Ovary (tissue), 9 donors: Measurements from ENCODE around the gene RCCD1. TPM values are rescaled to one million over a fixed set of nuclear protein-coding genes. Genes with fewer than 3 reads are reported as not detected.

Source experiments
- DNase-seq, 5 donors: peaks; one replicate each; pipeline ENCODE4 v3.0.0-alpha.2; 2019 to 2020
- H3K27ac ChIP-seq, 2 donors: fragments of 200-600 bp; one replicate each; pipeline versions ENCODE4 v1.5.1 to v1.8.0; 2019 to 2022
- H3K27me3 ChIP-seq: fragments of 200-600 bp; one replicate; pipeline ENCODE4 v1.8.0; 2022
- H3K36me3 ChIP-seq: fragments of 200-600 bp; sonication (generic); one replicate; pipeline ENCODE4 v1.5.1; 2019
- H3K4me1 ChIP-seq: one replicate; pipeline ENCODE4 v1.8.1; 2013; ENCODE audit warnings: mild to moderate bottlenecking, moderate library complexity; ENCODE audit not compliant: insufficient read depth
- H3K4me3 ChIP-seq: fragments of 200-600 bp; sonication (generic); one replicate; pipeline ENCODE4 v1.5.1; 2017
- H3K9me3 ChIP-seq, 2 donors: fragments of 200-600 bp in 1 of 2; sonication (generic) in 1 of 2; one replicate each; pipeline versions ENCODE4 v1.5.1 to v1.8.1; 2013 to 2019; ENCODE audit warnings: mild to moderate bottlenecking in 1 of 2, moderate library complexity in 1 of 2
- EP300 ChIP-seq: sonication (generic); formaldehyde crosslinking; IDR thresholded peaks from one replicate; pipeline ENCODE4 v1.6.1; 2017; ENCODE audit warnings: antibody characterized with exemption
- POLR2A ChIP-seq: fragments of 450-650 bp; IDR thresholded peaks from one replicate; pipeline ENCODE4 v1.6.1; 2017; ENCODE audit warnings: antibody characterized with exemption, mild to moderate bottlenecking, moderate library complexity
- WGBS, 3 donors: extraction: QIAGEN DNeasy Blood & Tissue Kit in 1 of 3; methylation state at CpG; one replicate each; pipeline versions ENCODE4 v1.1.5 to v1.1.7; 2013 to 2017; 5-methylcytosine and 5-hydroxymethylcytosine counted together
- intact Hi-C, 4 donors: fragments of 100-400 bp; cut with DNase I; formaldehyde crosslinking; loops; one replicate each; pipeline versions ENCODE4 v1.11.0 to v1.15.1; 2022 to 2023
- polyA plus RNA-seq, 2 donors: library from polyadenylated mRNA; stranded (reverse); fragments of 200-250 nt in 1 of 2; fragments of 350-450 nt in 1 of 2; fragmentation: Illumina TruSeq in 1 of 2; extraction: RNeasy Lipid Tissue Mini Kit (QIAGEN cat#74804) in 1 of 2; gene quantifications; one replicate each; pipeline ENCODE4 v1.2.3, GENCODE V29; 2013 to 2014
- total RNA-seq, 7 donors: library from RNA; depleted of rRNA in 2 of 7; stranded (reverse); fragments of >200 nt in 2 of 7; fragmentation: NEBNext Ultra II Directional in 3 of 7; extraction: Animal tissue kit (Norgen Biotek cat#: 25700) in 3 of 7; gene quantifications; one replicate each; pipeline versions ENCODE4 v1.1.0 to v1.2.4, GENCODE V29; 2016 to 2023
- TF ChIP-seq, protein P1 (sequence below), 3 donors: fragments of 450-650 bp in 2 of 3; fragments of 200-600 bp in 1 of 3; IDR thresholded peaks; one replicate each; pipeline versions ENCODE4 v1.5.1 to v1.8.0; 2016 to 2022; ENCODE audit warnings: antibody characterized with exemption in 3 of 3, mild to moderate bottlenecking in 1 of 3
- donor health status: DM: no; HTN: no; CAD: no; lungs with moderate emphysema.
- donor health status: DM: no; HTN: no; CAD: no.
- donor health status: Bipolar disorder and iron deficiency.
- donor health status: DM: yes; HTN: yes; CAD: no.
- donor health status: DM: no; HTN: no; CAD: no.
- donor health status: DM: yes; HTN: yes; CAD: no.

Gene RCCD1
- total and polyA plus RNA-seq, 9 donors, result 8.7 to 15.6 (median 13.3) TPM

DNA sequence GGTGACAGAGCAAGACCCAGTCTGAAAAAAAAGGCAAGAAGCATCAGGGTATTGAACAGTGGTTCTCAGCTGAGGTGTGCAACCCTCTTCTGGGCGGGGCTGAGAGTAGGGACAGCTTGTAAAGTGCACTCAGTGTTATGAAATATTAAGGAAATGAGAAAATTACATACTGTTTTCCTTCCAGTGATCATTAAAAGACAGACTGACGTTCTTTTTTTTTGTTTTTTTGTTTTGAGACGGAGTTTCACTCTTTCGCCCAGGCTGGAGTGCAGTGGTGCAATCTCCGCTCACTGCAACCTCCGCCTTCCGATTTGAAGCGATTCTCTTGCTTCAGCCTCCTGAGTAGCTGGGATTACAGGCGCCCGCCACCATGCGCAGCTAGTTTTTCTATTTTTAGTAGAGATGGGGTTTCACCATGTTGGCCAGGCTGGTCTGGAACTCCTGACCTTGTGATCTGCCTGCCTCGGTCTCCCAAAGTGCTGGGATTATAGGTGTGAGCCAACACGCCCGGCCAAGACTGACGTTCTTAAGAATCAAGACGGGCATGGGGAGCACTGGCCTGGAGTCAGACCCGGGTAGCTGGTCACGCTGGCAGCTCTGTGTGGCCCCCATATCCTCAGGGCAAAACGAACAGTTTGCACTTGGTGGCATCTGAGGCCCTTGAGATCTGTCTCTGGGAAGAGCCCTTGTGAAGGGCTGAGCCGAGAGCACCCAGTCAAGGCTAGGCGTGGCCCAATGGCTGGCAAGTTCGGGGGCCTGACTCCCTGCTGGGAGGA is 40.2 kb upstream of the RCCD1 start:
- DNase-seq, result no peak

DNA sequence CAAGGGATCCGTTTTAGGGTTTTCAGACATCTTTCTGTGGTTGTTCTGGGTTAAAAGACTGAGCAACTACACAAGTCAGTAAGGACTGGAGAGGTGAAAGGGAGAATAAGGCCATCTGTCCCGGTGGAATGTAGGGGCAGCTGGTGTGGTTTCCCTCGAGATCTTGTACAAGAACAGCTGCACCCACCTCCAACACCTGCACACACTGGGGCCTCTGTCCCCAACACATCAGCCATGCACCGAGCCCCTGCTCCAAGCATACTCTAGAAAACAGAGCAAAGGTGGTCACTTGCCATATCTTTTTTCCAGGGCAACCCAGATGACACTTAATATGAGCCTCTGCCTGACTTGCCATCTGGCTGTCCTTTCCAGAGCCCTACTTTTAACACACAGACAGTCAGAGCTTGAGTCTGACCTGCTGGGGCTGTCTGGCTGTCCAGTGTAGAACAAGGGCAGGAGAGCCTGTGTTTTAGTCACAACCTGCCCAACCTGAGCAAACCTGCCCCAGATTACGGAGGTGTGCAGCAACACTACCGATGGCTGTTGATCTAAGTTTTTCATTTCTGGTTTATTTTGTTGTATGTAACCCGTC is 39.4 kb upstream of the RCCD1 start:
- no peak overlapping the region for H3K4me3 ChIP-seq
- WGBS, 3 donors, result 76 to 79% (median 77%) methylated on average over 7 of the region's 7 CpGs
- no peaks in the 10 kb centered on the region for H3K27me3 ChIP-seq
- H3K27ac ChIP-seq, result no peak overlapping the region
- TF ChIP-seq, protein P1, sequence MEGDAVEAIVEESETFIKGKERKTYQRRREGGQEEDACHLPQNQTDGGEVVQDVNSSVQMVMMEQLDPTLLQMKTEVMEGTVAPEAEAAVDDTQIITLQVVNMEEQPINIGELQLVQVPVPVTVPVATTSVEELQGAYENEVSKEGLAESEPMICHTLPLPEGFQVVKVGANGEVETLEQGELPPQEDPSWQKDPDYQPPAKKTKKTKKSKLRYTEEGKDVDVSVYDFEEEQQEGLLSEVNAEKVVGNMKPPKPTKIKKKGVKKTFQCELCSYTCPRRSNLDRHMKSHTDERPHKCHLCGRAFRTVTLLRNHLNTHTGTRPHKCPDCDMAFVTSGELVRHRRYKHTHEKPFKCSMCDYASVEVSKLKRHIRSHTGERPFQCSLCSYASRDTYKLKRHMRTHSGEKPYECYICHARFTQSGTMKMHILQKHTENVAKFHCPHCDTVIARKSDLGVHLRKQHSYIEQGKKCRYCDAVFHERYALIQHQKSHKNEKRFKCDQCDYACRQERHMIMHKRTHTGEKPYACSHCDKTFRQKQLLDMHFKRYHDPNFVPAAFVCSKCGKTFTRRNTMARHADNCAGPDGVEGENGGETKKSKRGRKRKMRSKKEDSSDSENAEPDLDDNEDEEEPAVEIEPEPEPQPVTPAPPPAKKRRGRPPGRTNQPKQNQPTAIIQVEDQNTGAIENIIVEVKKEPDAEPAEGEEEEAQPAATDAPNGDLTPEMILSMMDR (IDR thresholded peaks at IDR 0.05), result no peak
- TF ChIP-seq EP300 (no peak), POLR2A (no peak)
- DNase-seq, result no peak
- H3K9me3 ChIP-seq, result no peaks in the 10 kb centered on the region
- H3K36me3 ChIP-seq, result no peaks in the 10 kb centered on the region
- intact Hi-C loops, result no loop called here
- no peaks in the 10 kb centered on the region for H3K4me1 ChIP-seq

More for the DNA sequence above, 40.2 kb upstream of the RCCD1 start:
- Histone ChIP-seq H3K27me3 (no peaks in the 10 kb centered on the region), H3K27ac (no peak overlapping the region), H3K36me3 (no peaks in the 10 kb centered on the region), H3K4me1 (no peaks in the 10 kb centered on the region), H3K4me3 (no peak overlapping the region), H3K9me3 (no peaks in the 10 kb centered on the region)
- 90 to 92% (median 92%) methylated on average over 22 of the region's 22 CpGs for WGBS, 3 donors
- TF ChIP-seq EP300 (no peak), POLR2A (no peak)
- TF ChIP-seq, protein P1 (IDR thresholded peaks at IDR 0.05), result no peak
- intact Hi-C loops, result no loop called here

DNA sequence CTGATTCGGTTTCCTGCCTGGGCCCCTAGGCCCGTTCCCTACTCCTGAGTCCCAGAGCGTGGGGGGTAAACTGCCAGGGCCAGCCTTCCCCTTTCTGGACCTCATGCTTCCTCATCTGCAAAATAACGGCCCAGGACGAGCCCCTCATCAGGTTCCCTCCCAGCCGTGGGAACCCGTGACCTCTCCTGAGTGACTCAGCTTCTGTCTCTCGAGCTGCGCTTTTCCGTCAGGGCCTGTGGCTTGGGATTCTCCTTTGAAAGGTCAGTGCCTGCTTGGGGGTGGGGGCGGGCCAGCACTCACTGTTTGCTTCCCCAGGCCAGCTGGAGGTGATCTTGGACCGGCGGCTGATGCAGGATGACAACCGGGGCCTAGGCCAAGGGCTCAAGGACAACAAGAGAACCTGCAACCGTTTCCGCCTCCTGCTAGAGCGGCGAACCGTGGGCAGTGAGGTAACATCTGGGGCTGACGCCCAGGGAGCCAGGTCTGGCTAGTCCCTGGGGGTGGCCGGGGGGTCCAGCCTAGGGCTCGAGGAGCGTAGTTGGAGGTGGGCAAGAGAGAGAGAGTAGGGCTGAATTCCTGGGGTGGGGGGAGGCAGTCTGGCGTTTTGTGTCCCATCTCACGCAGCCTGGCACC is 38.8 kb upstream of the RCCD1 start:
- Histone ChIP-seq H3K9me3 (no peaks in the 10 kb centered on the region), H3K4me1 (no peaks in the 10 kb centered on the region), H3K4me3 (no peak overlapping the region), H3K27ac (no peak overlapping the region), H3K36me3 (no peaks in the 10 kb centered on the region), H3K27me3 (no peaks in the 10 kb centered on the region)
- DNase-seq, result peak in 3 of 5 donors; percentile 35 to 55 (median 54)
- intact Hi-C loops, result no loop called here
- WGBS, 3 donors, result 64 to 71% (median 65%) methylated on average over 25 of the region's 25 CpGs
- TF ChIP-seq, protein P1 (IDR thresholded peaks at IDR 0.05), result no peak
- TF ChIP-seq POLR2A, result no peak
- TF ChIP-seq EP300, result no peak

DNA sequence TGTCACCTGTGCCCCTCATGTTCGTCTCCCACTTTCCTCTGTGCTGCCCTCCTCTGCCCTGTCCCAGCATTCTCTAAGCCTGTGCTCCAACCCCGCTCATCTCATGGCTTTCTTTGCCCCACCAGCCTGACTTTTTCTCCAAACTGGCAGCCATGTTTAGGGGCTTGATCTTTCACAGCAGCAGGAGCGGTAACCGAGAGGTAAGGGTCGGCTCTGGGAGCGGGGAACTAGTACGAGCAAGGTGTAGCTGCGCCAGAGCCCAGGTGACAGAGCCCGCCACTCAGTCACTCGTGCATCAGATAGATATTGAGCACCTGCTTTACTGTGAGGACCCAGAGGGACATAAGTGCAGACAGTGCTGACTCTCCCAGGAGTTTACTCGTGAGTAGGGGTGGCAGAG is 38.2 kb upstream of the RCCD1 start:
- H3K4me3 ChIP-seq, result no peak overlapping the region
- H3K36me3 ChIP-seq, result no peaks in the 10 kb centered on the region
- TF ChIP-seq, protein P1 (IDR thresholded peaks at IDR 0.05), result no peak
- TF ChIP-seq EP300 (no peak), POLR2A (no peak)
- no peaks in the 10 kb centered on the region for H3K27me3 ChIP-seq
- DNase-seq, result no peak
- intact Hi-C loops, result no loop called here
- WGBS, 3 donors, result 90 to 93% (median 90%) methylated on average over 11 of the region's 11 CpGs
- no peaks in the 10 kb centered on the region for H3K4me1 ChIP-seq
- H3K9me3 ChIP-seq, result no peaks in the 10 kb centered on the region
- H3K27ac ChIP-seq, result no peak overlapping the region
